ENCODE measurements around the gene RFC4. TPM values are rescaled to one million over a fixed set of nuclear protein-coding genes. Genes with fewer than 3 reads are reported as not detected.

The RFC4 gene
- total and polyA plus RNA-seq, 2 donors (not counting 3 experiments of a cell fraction or from before 2014, with no cell fraction given) = 6.2 to 33.7 TPM

GRCh38 chr3:186785495-186786018 is 20.7 kb downstream of the RFC4 start:
- FAIRE-seq (no peak), DNase-seq (ENCODE audit: low read depth, low spot score) (no peak)
- Histone ChIP-seq H3K9ac (replicated peaks; ENCODE audit: extremely low read depth, insufficient read depth, low read length) (peak overlapping the region; percentile 99), H3K9me1 (replicated peaks; ENCODE audit: control insufficient read depth, extremely low read depth, insufficient read depth, low read length) (no peaks in the 10 kb centered on the region), H3K4me3 (replicated peaks in 1 of 3; ENCODE audit: insufficient read depth in 1 of 3, low read depth in 1 of 3, low read length in 3 of 3) (peak overlapping the region; percentile 38 to 85 (median 72)), H3K4me2 (ENCODE audit: insufficient read depth, low read length) (peak overlapping the region; percentile 93), H3K79me2 (ENCODE audit: control insufficient read depth, insufficient read depth, low read length) (peaks cover 51% of the 10 kb centered on the region), H3K36me3 (ENCODE audit: control insufficient read depth in 2 of 2, extremely low read depth in 1 of 2, insufficient read depth in 2 of 2, low read length in 2 of 2) (peaks cover 38 to 44% of the 10 kb centered on the region in 2 experiments), H3K27me3 (ENCODE audit: control insufficient read depth in 2 of 2, insufficient read depth in 2 of 2, low read length in 2 of 2) (no peaks in the 10 kb centered on the region), H3K27ac (ENCODE audit: insufficient read depth, low read depth, low read length) (no peak overlapping the region), H3K9me3 (replicated peaks; ENCODE audit: control insufficient read depth, insufficient read depth, low read length) (no peaks in the 10 kb centered on the region), H4K20me1 (replicated peaks; ENCODE audit: control insufficient read depth, extremely low read depth, insufficient read depth, low read length) (peaks cover 15% of the 10 kb centered on the region), H3K4me1 (ENCODE audit: control insufficient read depth, extremely low read depth, insufficient read depth, low read length) (peaks cover 26% of the 10 kb centered on the region), H2AFZ (ENCODE audit: low read depth, low read length) (no peak overlapping the region)
- intact Hi-C loops (cut with micrococcal nuclease) (loop anchor here (10.0 kb wide), 1 partner anchor 801 kb away; no protein-coding TSS in a partner anchor), dilution Hi-C loops (cut with MboI; ENCODE audit: extremely low pct_ligation_motif_present, low sequenced_read_pairs) (no loop called here)
- ChIA-PET POLR2A (no interaction called here), CTCF (interaction anchor here (3.1 kb wide), 1 partner anchor 169 kb away, joined by 10 read pairs; no protein-coding TSS in a partner anchor)
- TF ChIP-seq, protein P1, sequence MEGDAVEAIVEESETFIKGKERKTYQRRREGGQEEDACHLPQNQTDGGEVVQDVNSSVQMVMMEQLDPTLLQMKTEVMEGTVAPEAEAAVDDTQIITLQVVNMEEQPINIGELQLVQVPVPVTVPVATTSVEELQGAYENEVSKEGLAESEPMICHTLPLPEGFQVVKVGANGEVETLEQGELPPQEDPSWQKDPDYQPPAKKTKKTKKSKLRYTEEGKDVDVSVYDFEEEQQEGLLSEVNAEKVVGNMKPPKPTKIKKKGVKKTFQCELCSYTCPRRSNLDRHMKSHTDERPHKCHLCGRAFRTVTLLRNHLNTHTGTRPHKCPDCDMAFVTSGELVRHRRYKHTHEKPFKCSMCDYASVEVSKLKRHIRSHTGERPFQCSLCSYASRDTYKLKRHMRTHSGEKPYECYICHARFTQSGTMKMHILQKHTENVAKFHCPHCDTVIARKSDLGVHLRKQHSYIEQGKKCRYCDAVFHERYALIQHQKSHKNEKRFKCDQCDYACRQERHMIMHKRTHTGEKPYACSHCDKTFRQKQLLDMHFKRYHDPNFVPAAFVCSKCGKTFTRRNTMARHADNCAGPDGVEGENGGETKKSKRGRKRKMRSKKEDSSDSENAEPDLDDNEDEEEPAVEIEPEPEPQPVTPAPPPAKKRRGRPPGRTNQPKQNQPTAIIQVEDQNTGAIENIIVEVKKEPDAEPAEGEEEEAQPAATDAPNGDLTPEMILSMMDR (IDR thresholded peaks at IDR 0.05; ENCODE audit: extremely low read depth in 1 of 2, insufficient read depth in 1 of 2, low read depth in 1 of 2, low read length in 2 of 2) = no peak
- TF ChIP-seq, protein P2, sequence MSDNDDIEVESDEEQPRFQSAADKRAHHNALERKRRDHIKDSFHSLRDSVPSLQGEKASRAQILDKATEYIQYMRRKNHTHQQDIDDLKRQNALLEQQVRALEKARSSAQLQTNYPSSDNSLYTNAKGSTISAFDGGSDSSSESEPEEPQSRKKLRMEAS (IDR thresholded peaks at IDR 0.05; ENCODE audit: insufficient read depth, insufficient read length) = no peak
- TF ChIP-seq GATA2 (IDR thresholded peaks at IDR 0.05; ENCODE audit: insufficient read depth, insufficient read length, low read depth, low read length) (no peak), JUN (IDR thresholded peaks at IDR 0.05; ENCODE audit: borderline replicate concordance, insufficient read depth, insufficient read length, low read depth) (no peak), POLR2A (IDR thresholded peaks at IDR 0.05; ENCODE audit: low read depth, low read length) (no peak), EZH2 (IDR thresholded peaks at IDR 0.05; ENCODE audit: borderline replicate concordance, low read depth, low read length, severe bottlenecking) (no peak), FOS (IDR thresholded peaks at IDR 0.05; ENCODE audit: borderline replicate concordance, insufficient read depth, low read length) (no peak), POLR2AphosphoS5 (IDR thresholded peaks at IDR 0.05; ENCODE audit: insufficient read depth, low read depth, low read length) (no peak), MYC (IDR thresholded peaks at IDR 0.05; ENCODE audit: low read depth, low read length) (no peak)
- BruUV-seq (replicated peaks) = no TSS peak

Data from endothelial cell of umbilical vein (primary cell).